HUES48 (cell line): ENCODE measurements around the gene UNC13A.
A peak's percentile ranks its signal among the peaks of the same experiment; 100 is the strongest.

Experiments used
- H3K27ac ChIP-seq: one replicate; pipeline ENCODE4 v1.7.0; 2013; ENCODE audit warnings: low read depth, low read length, inconsistent platforms
- H3K27me3 ChIP-seq: 2 replicates; pipeline ENCODE4 v1.6.1; 2013; ENCODE audit warnings: mild to moderate bottlenecking, low read length; ENCODE audit not compliant: control insufficient read depth, insufficient read depth
- H3K36me3 ChIP-seq: 2 replicates; pipeline ENCODE4 v1.6.1; 2013; ENCODE audit warnings: low read length; ENCODE audit not compliant: control insufficient read depth, insufficient read depth
- H3K4me1 ChIP-seq: 2 replicates; pipeline ENCODE4 v1.6.1; 2013; ENCODE audit warnings: mild to moderate bottlenecking, low read length; ENCODE audit not compliant: control insufficient read depth, insufficient read depth
- H3K4me3 ChIP-seq: 2 replicates; pipeline ENCODE4 v1.5.1; 2013; ENCODE audit warnings: mild to moderate bottlenecking, low read depth, low read length
- H3K9ac ChIP-seq: 2 replicates; pipeline ENCODE4 v1.6.1; 2013; ENCODE audit warnings: mild to moderate bottlenecking, low read depth, low read length, moderate library complexity
- H3K9me3 ChIP-seq: 2 replicates; pipeline ENCODE4 v1.6.1; 2013; ENCODE audit warnings: low read length; ENCODE audit not compliant: control insufficient read depth, insufficient read depth

UNC13A gene

GRCh38 chr19:17625980-17626379 lies 62.2 kb downstream of the UNC13A start:
- Histone ChIP-seq H3K36me3 (peaks cover 61% of the 10 kb centered on the region), H3K27ac (no peak overlapping the region), H3K4me3 (no peak overlapping the region), H3K4me1 (no peaks in the 10 kb centered on the region), H3K9ac (no peak overlapping the region), H3K9me3 (no peaks in the 10 kb centered on the region), H3K27me3 (no peaks in the 10 kb centered on the region)

GRCh38 chr19:17625043-17625442 lies 63.1 kb downstream of the UNC13A start:
- Histone ChIP-seq H3K9me3 (no peaks in the 10 kb centered on the region), H3K36me3 (peaks cover 54% of the 10 kb centered on the region), H3K4me1 (no peaks in the 10 kb centered on the region), H3K27me3 (no peaks in the 10 kb centered on the region), H3K4me3 (no peak overlapping the region), H3K9ac (no peak overlapping the region), H3K27ac (no peak overlapping the region)

- no peaks in the 10 kb centered on the region for H3K9me3 ChIP-seq
- H3K4me3 ChIP-seq, result no peak overlapping the region
- peaks cover 48% of the 10 kb centered on the region for H3K36me3 ChIP-seq
- no peak overlapping the region for H3K9ac ChIP-seq
- no peaks in the 10 kb centered on the region for H3K27me3 ChIP-seq
- H3K27ac ChIP-seq, result no peak overlapping the region
- H3K4me1 ChIP-seq, result no peaks in the 10 kb centered on the region
Measured at GRCh38 chr19:17624314-17624991, 63.7 kb downstream of the UNC13A start.

DNA sequence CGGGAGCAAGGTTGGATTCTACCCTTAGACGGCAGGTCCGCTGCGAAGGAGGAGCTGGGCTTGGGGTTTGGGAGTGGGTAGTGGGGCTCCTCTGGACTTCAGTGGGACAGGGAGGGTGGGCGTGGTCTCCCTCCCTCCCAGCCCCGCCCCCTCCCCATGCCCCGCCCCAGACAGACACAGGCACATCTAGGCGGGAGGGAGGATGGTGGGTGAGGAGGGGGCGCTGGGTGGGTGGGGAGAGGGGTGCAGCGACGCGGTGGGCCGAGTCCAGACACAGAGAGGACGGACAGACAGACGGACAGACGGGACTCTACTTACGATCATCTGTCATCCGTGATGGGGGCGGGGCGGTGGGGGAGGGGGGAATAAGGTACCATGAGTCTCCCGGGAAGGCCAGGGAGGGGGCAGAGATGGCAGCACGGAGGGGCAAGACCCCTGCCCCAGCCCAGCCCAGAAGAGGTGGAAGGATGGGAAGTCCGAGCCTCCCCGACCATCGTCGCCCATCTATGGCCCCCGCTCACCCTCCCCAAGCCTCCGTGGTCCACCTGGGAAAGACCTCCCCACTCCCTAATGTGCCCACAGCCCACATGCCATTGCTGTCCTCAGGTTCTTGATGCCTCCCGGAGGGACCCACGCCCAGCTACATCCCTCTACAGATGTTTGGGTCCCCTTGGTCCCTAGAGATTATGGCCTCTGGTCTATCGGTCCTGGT lies 64.8 kb downstream of the UNC13A start:
- Histone ChIP-seq H3K27me3 (no peaks in the 10 kb centered on the region), H3K9me3 (no peaks in the 10 kb centered on the region)

GRCh38 chr19:17620696-17621095 lies 67.5 kb downstream of the UNC13A start:
- no peaks in the 10 kb centered on the region for H3K9me3 ChIP-seq
- no peaks in the 10 kb centered on the region for H3K27me3 ChIP-seq
- H3K36me3 ChIP-seq, result peaks cover 53% of the 10 kb centered on the region
- no peak overlapping the region for H3K4me3 ChIP-seq
- H3K27ac ChIP-seq, result no peak overlapping the region
- H3K9ac ChIP-seq, result no peak overlapping the region
- H3K4me1 ChIP-seq, result 0 out of 2 replicates have a peak, but pooled peaks cover 4% of the 10 kb centered on the region

More for the DNA sequence above, 64.8 kb downstream of the UNC13A start:
- Histone ChIP-seq H3K4me3 (no peak overlapping the region), H3K9ac (no peak overlapping the region), H3K27ac (no peak overlapping the region), H3K4me1 (no peaks in the 10 kb centered on the region), H3K36me3 (peaks cover 45% of the 10 kb centered on the region)

GRCh38 chr19:17618936-17619335 lies 69.2 kb downstream of the UNC13A start:
- Histone ChIP-seq H3K27ac (no peak overlapping the region), H3K4me3 (no peak overlapping the region), H3K27me3 (no peaks in the 10 kb centered on the region), H3K9ac (no peak overlapping the region), H3K36me3 (peaks cover 41% of the 10 kb centered on the region), H3K4me1 (0 out of 2 replicates have a peak, but pooled peaks cover 4% of the 10 kb centered on the region), H3K9me3 (no peaks in the 10 kb centered on the region)

DNA sequence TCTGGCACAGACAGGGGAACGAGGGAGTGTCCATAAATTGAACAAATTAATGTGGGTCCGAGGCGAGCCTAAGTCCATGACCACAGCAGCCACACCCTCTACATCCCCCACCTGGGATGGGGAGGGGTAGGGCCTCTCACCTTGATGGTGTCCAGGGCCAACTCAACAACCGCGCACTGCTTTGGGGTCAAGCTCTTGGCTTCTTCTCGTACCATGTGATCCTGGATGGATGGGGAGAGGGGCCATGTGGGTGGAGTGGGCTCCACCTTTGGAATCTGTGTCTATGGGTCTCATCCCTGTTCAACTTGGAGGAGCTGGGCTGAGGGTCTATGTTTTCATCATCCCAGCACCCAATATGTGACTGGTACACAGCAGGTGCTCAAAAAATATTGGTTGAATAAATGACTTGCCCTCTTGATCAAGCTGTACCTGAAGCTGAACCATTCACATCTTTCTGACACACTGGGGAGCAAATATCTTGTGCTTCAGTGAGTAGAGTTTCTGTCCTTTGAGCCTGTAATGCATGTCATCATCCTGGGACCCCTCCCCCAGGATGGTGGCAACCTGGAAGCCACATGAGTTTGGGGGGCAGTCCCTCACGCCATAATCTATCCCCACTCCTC lies 69.8 kb downstream of the UNC13A start:
- Histone ChIP-seq H3K4me3 (no peak overlapping the region), H3K27me3 (no peaks in the 10 kb centered on the region), H3K9me3 (no peaks in the 10 kb centered on the region)

DNA sequence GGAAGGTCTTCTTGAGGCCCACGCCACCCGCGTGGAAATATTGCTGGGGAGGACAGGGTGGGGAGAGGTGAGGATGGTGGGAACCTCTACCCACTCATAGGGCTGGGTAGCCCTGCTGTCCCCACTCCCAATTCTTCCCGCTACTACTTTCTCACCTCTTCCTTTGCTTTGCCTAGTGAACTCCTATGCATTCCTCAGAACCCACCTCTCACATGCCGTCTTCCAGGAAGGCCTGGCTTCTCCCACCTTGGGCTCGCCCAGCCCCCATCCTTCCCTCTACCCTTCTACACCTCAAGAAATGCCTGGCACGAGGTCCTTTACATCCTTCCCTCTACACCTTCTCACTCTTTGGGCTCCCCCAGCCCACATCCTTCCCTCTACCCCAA lies 70.4 kb downstream of the UNC13A start:
- no peaks in the 10 kb centered on the region for H3K27me3 ChIP-seq
- H3K4me3 ChIP-seq, result no peak overlapping the region
- no peaks in the 10 kb centered on the region for H3K9me3 ChIP-seq
- no peak overlapping the region for H3K27ac ChIP-seq
- peaks cover 35% of the 10 kb centered on the region for H3K36me3 ChIP-seq
- 0 out of 2 replicates have a peak, but pooled peaks cover 4% of the 10 kb centered on the region for H3K4me1 ChIP-seq
- no peak overlapping the region for H3K9ac ChIP-seq

More for the DNA sequence above, 69.8 kb downstream of the UNC13A start:
- Histone ChIP-seq H3K4me1 (0 out of 2 replicates have a peak, but pooled peaks cover 4% of the 10 kb centered on the region), H3K36me3 (peaks cover 37% of the 10 kb centered on the region), H3K9ac (no peak overlapping the region), H3K27ac (no peak overlapping the region)

- H3K27me3 ChIP-seq, result no peaks in the 10 kb centered on the region
- H3K36me3 ChIP-seq, result peaks cover 31% of the 10 kb centered on the region
- no peaks in the 10 kb centered on the region for H3K9me3 ChIP-seq
- H3K4me3 ChIP-seq, result peak overlapping the region; percentile 46; the same call in 1 of the 2 replicates
- no peak overlapping the region for H3K27ac ChIP-seq
- no peak overlapping the region for H3K9ac ChIP-seq
- 0 out of 2 replicates have a peak, but pooled peaks cover 4% of the 10 kb centered on the region for H3K4me1 ChIP-seq
Measured at GRCh38 chr19:17616961-17617806, 71.0 kb downstream of the UNC13A start.

- Histone ChIP-seq H3K9me3 (no peaks in the 10 kb centered on the region), H3K4me3 (peak overlapping the region; percentile 46; the same call in 1 of the 2 replicates), H3K4me1 (0 out of 2 replicates have a peak, but pooled peaks cover 4% of the 10 kb centered on the region), H3K9ac (no peak overlapping the region), H3K27me3 (no peaks in the 10 kb centered on the region), H3K27ac (no peak overlapping the region), H3K36me3 (peaks cover 30% of the 10 kb centered on the region)
Measured at GRCh38 chr19:17616686-17616960, 71.5 kb downstream of the UNC13A start.
